Endodermal cell (in vitro differentiated cells): Measurements from ENCODE around the gene SMARCA1. TPM values are rescaled to one million over a fixed set of nuclear protein-coding genes. Genes with fewer than 3 reads are reported as not detected.

Source experiments
- DNase-seq: peaks from one replicate; pipeline ENCODE4 v3.0.0-alpha.2; 2017
- H3K27ac ChIP-seq: 2 replicates; pipeline ENCODE4 v1.5.1; 2013; ENCODE audit warnings: mild to moderate bottlenecking, low read depth, low read length, moderate library complexity
- H3K27me3 ChIP-seq: 2 replicates; pipeline ENCODE4 v1.6.1; 2013; ENCODE audit warnings: mild to moderate bottlenecking, low read length, moderate library complexity; ENCODE audit not compliant: insufficient read depth, control insufficient read depth, poor library complexity, severe bottlenecking
- H3K36me3 ChIP-seq: 2 replicates; pipeline ENCODE4 v1.7.0; 2013; ENCODE audit warnings: mild to moderate bottlenecking, low read length, moderate library complexity; ENCODE audit not compliant: control insufficient read depth, insufficient read depth
- H3K4me1 ChIP-seq: one replicate; pipeline ENCODE4 v1.7.0; 2013; ENCODE audit warnings: low read length; ENCODE audit not compliant: control insufficient read depth, insufficient read depth
- H3K4me3 ChIP-seq: 2 replicates; pipeline ENCODE4 v1.5.1; 2013; ENCODE audit warnings: mild to moderate bottlenecking, low read length, moderate library complexity
- H3K9ac ChIP-seq: 2 replicates; pipeline ENCODE4 v1.6.1; 2013; ENCODE audit warnings: mild to moderate bottlenecking, low read length, moderate library complexity; ENCODE audit not compliant: poor library complexity, severe bottlenecking; ENCODE audit errors: extremely low read depth
- H3K9me3 ChIP-seq: 2 replicates; pipeline ENCODE4 v1.6.1; 2013; ENCODE audit warnings: mild to moderate bottlenecking, low read length, moderate library complexity; ENCODE audit not compliant: control insufficient read depth
- H3K27ac Mint-ChIP-seq: 2 replicates; pipeline ENCODE4 v1.8.0; 2020; ENCODE audit warnings: mixed read lengths
- H3K27me3 Mint-ChIP-seq: 2 replicates; pipeline ENCODE4 v1.8.0; 2021; ENCODE audit warnings: mild to moderate bottlenecking, mixed read lengths; ENCODE audit not compliant: insufficient read depth
- H3K36me3 Mint-ChIP-seq: 2 replicates; pipeline ENCODE4 v1.8.0; 2020; ENCODE audit warnings: low read depth, mixed read lengths
- H3K4me1 Mint-ChIP-seq: 2 replicates; pipeline ENCODE4 v1.8.0; 2020; ENCODE audit warnings: mixed read lengths
- H3K4me3 Mint-ChIP-seq: 2 replicates; pipeline ENCODE4 v1.8.0; 2020; ENCODE audit warnings: mild to moderate bottlenecking, moderate library complexity, mixed read lengths
- H3K9me3 Mint-ChIP-seq: 2 replicates; pipeline ENCODE4 v1.8.0; 2020; ENCODE audit warnings: mild to moderate bottlenecking, mixed read lengths
- CTCF ChIP-seq: fragments of 200-600 bp; sonication (generic); conservative IDR thresholded peaks from 2 replicates; pipeline ENCODE4 v1.5.0; 2021; ENCODE audit warnings: antibody characterized with exemption, mild to moderate bottlenecking
- WGBS, 2 experiments: methylation state at CpG; one replicate each; pipeline versions ENCODE4 v1.1.5 to v1.1.7; 2013; ENCODE audit warnings: missing lambda C conversion rate in 2 of 2, mixed read lengths in 1 of 2; ENCODE audit not compliant: insufficient coverage in 1 of 2, insufficient read length in 1 of 2; 5-methylcytosine and 5-hydroxymethylcytosine counted together
- total RNA-seq, 2 donors: library from RNA; stranded (reverse); fragmentation: NEBNext Ultra II Directional in 1 of 2; extraction: Animal tissue kit (Norgen Biotek cat#: 25700) in 1 of 2; gene quantifications; 2 replicates in 1 of 2; 3 replicates in 1 of 2; pipeline ENCODE4 v1.2.1, GENCODE V29; 2021

SMARCA1 gene
- total RNA-seq, 2 donors from 2014 or later, result 83.3 to 146 TPM

- Mint-ChIP-seq H3K4me3 (no peak overlapping the region), H3K27me3 (peaks cover 7% of the 10 kb centered on the region), H3K4me1 (no peaks in the 10 kb centered on the region), H3K9me3 (peaks cover 79% of the 10 kb centered on the region), H3K27ac (no peak overlapping the region), H3K36me3 (peaks cover 60% of the 10 kb centered on the region)
- DNase-seq, result no peak
- 100% methylated on average over 1 of the region's 1 CpG; no CpG with 5 or more reads in 1 of the 2 experiments for WGBS, 2 experiments
- H3K27me3 ChIP-seq, result no peaks in the 10 kb centered on the region
- H3K27ac ChIP-seq, result no peak overlapping the region
- H3K4me3 ChIP-seq, result no peak overlapping the region
- no peaks in the 10 kb centered on the region for H3K4me1 ChIP-seq
- TF ChIP-seq CTCF, result peak; percentile 48
- peaks cover 66% of the 10 kb centered on the region for H3K9me3 ChIP-seq
- peaks cover 26% of the 10 kb centered on the region for H3K36me3 ChIP-seq
- no peak overlapping the region for H3K9ac ChIP-seq
Observed at GRCh38 chrX:129427267-129427666, 96.0 kb downstream of the SMARCA1 start.

- Mint-ChIP-seq H3K27ac (no peak overlapping the region), H3K9me3 (peaks cover 81% of the 10 kb centered on the region), H3K36me3 (peaks cover 33% of the 10 kb centered on the region), H3K4me1 (no peaks in the 10 kb centered on the region), H3K27me3 (peaks cover 11% of the 10 kb centered on the region), H3K4me3 (no peak overlapping the region)
- no peak for TF ChIP-seq CTCF
- WGBS, 2 experiments, result 89% methylated on average over 2 of the region's 4 CpGs; no CpG with 5 or more reads in 1 of the 2 experiments
- Histone ChIP-seq H3K27me3 (no peaks in the 10 kb centered on the region), H3K9me3 (peaks cover 51% of the 10 kb centered on the region), H3K4me3 (no peak overlapping the region), H3K4me1 (no peaks in the 10 kb centered on the region), H3K27ac (no peak overlapping the region), H3K9ac (no peak overlapping the region), H3K36me3 (peaks cover 17% of the 10 kb centered on the region)
- DNase-seq, result no peak
Observed at GRCh38 chrX:129423191-129423590, 100.1 kb downstream of the SMARCA1 start.

GRCh38 chrX:129404670-129405008, 118.7 kb downstream of the SMARCA1 start:
- H3K4me1 ChIP-seq, result no peaks in the 10 kb centered on the region
- peak overlapping the region; percentile 35 for H3K27ac Mint-ChIP-seq
- 67 to 84% methylated on average over 2 of the region's 2 CpGs for WGBS, 2 experiments

More at GRCh38 chrX:129404670-129405008, 118.7 kb downstream of the SMARCA1 start:
- Histone ChIP-seq H3K9ac (no peak overlapping the region), H3K27ac (peak overlapping the region; percentile 66), H3K9me3 (no peaks in the 10 kb centered on the region), H3K36me3 (no peaks in the 10 kb centered on the region), H3K4me3 (no peak overlapping the region), H3K27me3 (no peaks in the 10 kb centered on the region)
- DNase-seq, result no peak
- TF ChIP-seq CTCF, result no peak
- Mint-ChIP-seq H3K36me3 (peaks cover 2% of the 10 kb centered on the region), H3K9me3 (peaks cover 2% of the 10 kb centered on the region), H3K4me1 (peaks cover 17% of the 10 kb centered on the region), H3K4me3 (no peak overlapping the region), H3K27me3 (no peaks in the 10 kb centered on the region)
